SJSA1 (cell line): ENCODE measurements around the gene KCTD15. TPM values are rescaled to one million over a fixed set of nuclear protein-coding genes. Genes with fewer than 3 reads are reported as not detected.
A peak's percentile ranks its signal among the peaks of the same experiment; 100 is the strongest.

Experiments
- DNase-seq, 2 experiments: peaks; one replicate each; pipeline ENCODE4 v3.0.0-alpha.2; 2015 to 2020; ENCODE audit warnings: low spot score in 2 of 2, low read depth in 1 of 2
- H3K27ac ChIP-seq: fragments of 250-450 bp; sonication (Bioruptor Pico); 2 replicates; pipeline ENCODE4 v1.5.1; 2020; ENCODE audit warnings: mild to moderate bottlenecking, moderate library complexity
- H3K27me3 ChIP-seq: fragments of 250-450 bp; sonication (Bioruptor Pico); replicated peaks from 2 replicates; pipeline ENCODE4 v1.5.1; 2020; ENCODE audit warnings: mild to moderate bottlenecking, moderate library complexity
- H3K36me3 ChIP-seq: fragments of 250-450 bp; sonication (Bioruptor Pico); 2 replicates; pipeline ENCODE4 v1.5.1; 2020; ENCODE audit warnings: mild to moderate bottlenecking
- H3K4me1 ChIP-seq: fragments of 250-450 bp; sonication (Bioruptor Pico); replicated peaks from 2 replicates; pipeline ENCODE4 v1.6.1; 2021; ENCODE audit warnings: mild to moderate bottlenecking
- H3K4me3 ChIP-seq: fragments of 250-450 bp; sonication (Bioruptor Pico); 2 replicates; pipeline ENCODE4 v1.5.1; 2020; ENCODE audit warnings: mild to moderate bottlenecking
- H3K9me3 ChIP-seq: fragments of 250-450 bp; sonication (Bioruptor Pico); replicated peaks from 2 replicates; pipeline ENCODE4 v1.5.1; 2020; ENCODE audit warnings: mild to moderate bottlenecking
- total RNA-seq: library from RNA; depleted of rRNA; stranded (reverse); fragments of >200 nt; shearing (Covaris generic); gene quantifications from 2 replicates; pipeline ENCODE4 v1.2.3, GENCODE V29; 2014; rRNA removed

The KCTD15 gene
- total RNA-seq, 1 experiment from 2014 or later = 4.3 TPM

DNA sequence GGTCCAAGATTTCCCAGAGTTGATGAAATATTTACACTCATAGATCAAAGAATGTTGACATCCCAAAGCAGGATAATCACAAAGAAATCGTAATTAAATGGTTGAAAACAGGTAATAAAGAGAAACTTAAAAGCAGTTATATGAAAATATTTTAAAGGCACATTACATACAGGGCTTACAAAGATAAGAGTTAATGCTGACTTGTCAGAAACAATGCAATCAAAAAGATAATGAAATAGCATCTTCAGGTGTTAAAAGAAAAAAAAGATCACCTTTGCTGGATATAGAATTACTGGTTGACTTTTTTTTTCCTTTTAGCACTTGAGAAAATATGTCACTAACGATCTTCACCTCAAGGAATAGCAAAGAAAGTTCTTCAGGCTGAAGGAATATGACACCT lies 48.8 kb downstream of the KCTD15 start:
- DNase-seq = no peak
- H3K36me3 ChIP-seq = no peaks in the 10 kb centered on the region
- no peak overlapping the region for H3K27ac ChIP-seq
- H3K9me3 ChIP-seq = no peaks in the 10 kb centered on the region
- no peaks in the 10 kb centered on the region for H3K4me1 ChIP-seq
- no peaks in the 10 kb centered on the region; the same call in 1 of the 2 replicates for H3K27me3 ChIP-seq
- H3K4me3 ChIP-seq = no peak overlapping the region

DNA sequence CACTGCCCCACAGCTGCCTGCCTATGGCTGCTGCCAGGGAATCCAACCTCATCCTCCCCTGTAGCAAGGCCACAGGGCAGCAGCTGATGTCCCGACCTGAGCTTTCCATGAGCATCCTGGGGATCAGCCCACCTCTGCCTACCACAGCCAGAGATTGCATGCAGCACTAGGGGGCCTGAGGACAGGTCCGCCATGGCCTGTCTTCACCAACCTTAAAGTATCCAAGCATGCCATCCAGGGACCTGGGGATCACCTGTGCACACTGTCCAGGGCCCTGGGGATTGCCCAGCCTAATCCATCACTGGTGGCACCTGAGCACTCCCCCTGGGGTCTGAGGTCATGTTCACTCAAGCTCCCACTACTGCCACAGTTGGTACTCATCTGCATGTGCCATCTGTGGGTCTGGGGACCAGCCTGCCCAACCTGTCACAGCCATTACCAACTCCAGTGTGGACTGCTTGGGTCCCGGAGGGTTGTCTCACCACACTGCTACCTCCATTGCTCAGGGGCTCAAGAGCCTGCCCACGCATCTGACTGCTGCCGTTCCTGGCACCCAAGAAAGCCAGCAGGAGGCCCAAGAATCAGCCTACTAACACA lies 53.0 kb downstream of the KCTD15 start:
- H3K27ac ChIP-seq = no peak overlapping the region
- no peak for DNase-seq
- H3K4me1 ChIP-seq = no peaks in the 10 kb centered on the region
- H3K4me3 ChIP-seq = no peak overlapping the region
- no peaks in the 10 kb centered on the region for H3K27me3 ChIP-seq
- H3K36me3 ChIP-seq = no peaks in the 10 kb centered on the region
- H3K9me3 ChIP-seq = no peaks in the 10 kb centered on the region

DNA sequence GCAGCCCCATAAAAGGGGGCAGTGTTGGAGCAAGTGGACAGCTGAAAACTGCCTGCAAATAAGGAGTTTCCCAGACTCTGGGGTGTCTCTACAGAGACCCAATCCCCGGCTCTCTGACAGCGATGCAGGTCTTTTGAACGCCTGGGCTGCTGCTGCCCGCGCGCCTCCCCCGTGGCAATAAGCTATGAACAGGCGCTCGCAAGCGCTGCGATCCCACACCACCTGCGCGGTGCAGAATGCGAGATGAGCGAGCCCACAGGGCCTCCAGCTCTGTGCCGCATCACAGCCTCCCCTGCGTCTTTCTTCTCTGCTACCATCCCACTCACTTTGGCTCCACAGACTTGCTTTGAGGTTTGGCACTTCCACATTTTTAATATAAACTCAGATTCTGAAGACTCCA lies 62.3 kb downstream of the KCTD15 start:
- peaks cover 13% of the 10 kb centered on the region for H3K27me3 ChIP-seq
- no peaks in the 10 kb centered on the region for H3K9me3 ChIP-seq
- no peak for DNase-seq
- H3K36me3 ChIP-seq = no peaks in the 10 kb centered on the region
- H3K4me3 ChIP-seq = no peak overlapping the region
- H3K27ac ChIP-seq = no peak overlapping the region
- no peaks in the 10 kb centered on the region for H3K4me1 ChIP-seq

DNA sequence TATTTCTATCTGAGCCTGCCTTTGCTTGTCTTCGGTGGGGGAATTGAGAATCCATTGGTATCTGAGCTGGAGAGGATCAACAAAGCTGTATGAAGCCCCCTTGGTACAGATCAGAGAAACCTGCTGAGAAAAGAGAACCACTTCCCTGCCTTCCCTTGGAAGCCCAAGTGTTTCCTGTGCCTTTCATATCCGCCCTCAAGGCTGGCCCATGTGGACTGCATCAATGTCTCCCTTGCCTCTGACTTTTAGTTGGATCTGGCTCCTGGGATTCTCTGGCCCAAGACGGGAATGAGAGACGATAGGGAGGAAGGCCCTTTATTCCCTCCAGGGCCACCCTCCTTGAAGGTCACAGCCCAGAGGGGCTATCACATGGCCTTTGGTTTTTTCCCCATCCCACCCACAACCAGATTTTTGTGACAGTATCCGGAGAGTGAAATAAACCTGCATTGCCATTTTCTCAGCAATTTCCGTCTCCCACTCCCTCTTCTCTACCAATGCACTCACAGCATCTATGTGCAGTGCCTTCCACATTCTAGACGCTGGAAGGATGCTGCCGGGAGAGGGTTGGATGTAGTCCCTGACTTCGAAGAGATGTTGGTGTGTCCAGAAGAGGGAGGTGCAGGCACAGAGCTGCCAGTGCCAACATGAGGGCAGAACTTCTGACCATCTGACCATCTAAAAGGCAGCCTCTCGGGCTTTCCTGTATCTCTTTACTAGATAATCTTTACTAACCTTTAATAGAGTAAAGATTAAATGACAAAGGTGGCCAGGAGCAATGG lies 63.8 kb downstream of the KCTD15 start:
- peak in 1 of 2 experiments; percentile 5 for DNase-seq
- H3K4me1 ChIP-seq = no peaks in the 10 kb centered on the region
- H3K36me3 ChIP-seq = no peaks in the 10 kb centered on the region
- H3K27ac ChIP-seq = no peak overlapping the region
- no peaks in the 10 kb centered on the region for H3K9me3 ChIP-seq
- H3K27me3 ChIP-seq = peaks cover 9% of the 10 kb centered on the region; the same call in 1 of the 2 replicates
- H3K4me3 ChIP-seq = no peak overlapping the region

DNA sequence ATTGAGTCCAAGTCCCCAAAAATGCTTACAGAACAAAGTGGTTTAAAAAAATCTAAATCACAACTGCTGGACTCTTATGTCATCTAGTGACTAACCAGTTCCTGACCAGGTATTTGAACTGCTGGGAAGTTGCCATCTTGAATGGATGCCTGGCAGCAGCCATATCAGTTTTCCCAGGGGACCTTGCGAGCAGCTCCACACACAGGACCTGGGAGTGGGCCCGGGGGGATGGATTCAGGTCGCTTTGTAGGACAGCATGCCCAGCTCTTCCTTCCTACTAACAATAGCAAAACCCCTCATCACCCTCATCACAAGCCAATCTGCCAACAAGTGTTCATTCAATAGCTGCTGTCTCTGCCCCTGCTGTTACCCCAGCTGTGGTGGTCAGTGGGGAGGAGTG lies 65.3 kb downstream of the KCTD15 start:
- Histone ChIP-seq H3K27me3 (0 out of 2 replicates have a peak, but pooled peaks cover 5% of the 10 kb centered on the region), H3K36me3 (no peaks in the 10 kb centered on the region), H3K27ac (no peak overlapping the region), H3K4me1 (no peaks in the 10 kb centered on the region), H3K4me3 (no peak overlapping the region), H3K9me3 (no peaks in the 10 kb centered on the region)
- peak in 1 of 2 experiments; percentile 25 for DNase-seq

DNA sequence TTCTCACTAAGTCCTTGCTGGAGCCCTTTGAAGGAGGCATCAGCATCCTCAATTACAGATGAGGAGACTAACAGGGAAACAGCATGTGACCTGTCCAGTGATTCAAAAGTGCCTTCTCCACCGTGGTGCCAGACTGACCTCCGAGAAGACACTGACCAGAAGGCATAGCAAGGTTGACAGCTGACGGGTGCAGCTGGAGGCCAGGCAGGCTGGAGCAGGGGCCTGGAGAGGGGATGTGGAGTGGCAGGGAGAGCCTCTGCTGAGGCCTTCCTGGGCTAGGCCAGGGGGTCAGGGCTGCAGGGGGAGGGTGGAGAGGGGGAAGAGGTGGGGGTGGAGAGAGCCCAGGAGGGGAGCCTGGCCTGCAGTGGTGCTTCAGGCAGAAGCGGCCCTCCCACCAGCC lies 66.3 kb downstream of the KCTD15 start:
- no peak overlapping the region for H3K27ac ChIP-seq
- no peaks in the 10 kb centered on the region for H3K4me1 ChIP-seq
- H3K36me3 ChIP-seq = no peaks in the 10 kb centered on the region
- H3K4me3 ChIP-seq = no peak overlapping the region
- H3K9me3 ChIP-seq = no peaks in the 10 kb centered on the region
- peaks cover 7% of the 10 kb centered on the region for H3K27me3 ChIP-seq
- DNase-seq = no peak

DNA sequence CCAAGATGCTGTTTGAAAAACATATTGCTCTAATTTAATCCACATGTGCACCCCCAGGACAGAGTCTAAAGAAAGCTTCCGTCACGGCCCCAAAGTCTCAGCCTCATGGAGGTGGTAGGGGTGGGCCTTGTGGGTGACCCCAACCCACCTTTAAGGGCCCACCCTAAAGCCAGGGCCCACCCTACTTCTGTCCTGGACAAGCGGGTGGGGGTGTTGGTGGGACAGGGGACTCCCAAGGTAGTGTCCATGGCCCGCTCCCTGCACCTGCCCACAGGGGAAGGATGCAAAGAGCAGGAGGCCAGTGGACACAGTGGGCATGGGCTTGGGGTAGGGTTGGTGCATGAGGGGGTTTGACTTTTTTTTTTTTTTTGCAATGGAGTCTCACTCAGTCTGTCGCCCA lies 66.8 kb downstream of the KCTD15 start:
- no peaks in the 10 kb centered on the region for H3K9me3 ChIP-seq
- peaks cover 9% of the 10 kb centered on the region for H3K27me3 ChIP-seq
- H3K4me1 ChIP-seq = no peaks in the 10 kb centered on the region
- no peak overlapping the region for H3K4me3 ChIP-seq
- H3K36me3 ChIP-seq = no peaks in the 10 kb centered on the region
- no peak for DNase-seq
- no peak overlapping the region for H3K27ac ChIP-seq

DNA sequence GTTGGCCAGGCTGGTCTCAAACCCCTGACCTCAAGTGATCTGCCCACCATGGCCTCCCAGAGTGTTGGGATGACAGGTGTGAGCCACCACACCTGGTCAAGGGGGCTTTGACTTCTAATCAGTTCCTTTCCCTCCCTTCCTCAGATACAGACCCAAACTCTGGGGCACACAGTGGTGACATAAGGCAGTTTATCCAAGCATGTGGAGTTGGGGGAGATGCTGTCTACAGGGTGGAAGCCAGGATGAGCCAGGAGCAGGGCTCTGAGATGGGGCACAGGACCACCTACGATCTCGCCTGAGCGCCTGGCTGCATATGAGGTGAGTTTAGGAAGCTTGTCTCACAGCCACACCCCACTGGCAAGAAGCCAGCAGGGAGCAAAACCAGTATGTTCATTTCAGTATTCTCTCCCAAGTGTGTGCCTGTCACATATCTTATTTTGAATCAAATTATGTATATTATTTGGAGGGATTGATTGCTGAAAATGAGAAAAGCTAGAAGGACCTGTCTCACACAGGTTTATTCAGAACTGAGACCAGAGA lies 67.7 kb downstream of the KCTD15 start:
- H3K4me3 ChIP-seq = no peak overlapping the region

DNA sequence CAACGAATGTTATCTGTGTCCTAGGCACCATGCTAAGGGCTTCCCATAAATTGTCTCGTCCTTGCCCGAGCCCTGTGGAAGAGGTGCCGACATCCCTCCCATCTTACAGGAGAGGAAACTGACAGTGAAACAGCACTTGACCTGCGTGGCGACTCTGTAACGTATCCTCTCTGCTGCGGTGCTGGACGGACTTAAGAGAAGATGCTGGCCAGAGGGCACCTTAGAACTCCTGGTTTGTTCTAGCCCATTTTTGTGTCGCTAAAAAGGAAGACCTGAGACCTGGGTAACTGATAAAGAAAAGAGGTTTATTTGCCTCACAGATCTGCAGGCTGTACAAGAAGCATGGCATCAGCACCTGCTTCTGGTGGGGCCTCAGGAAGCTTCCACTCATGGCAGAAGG lies 68.6 kb downstream of the KCTD15 start:
- H3K36me3 ChIP-seq = no peaks in the 10 kb centered on the region
- no peaks in the 10 kb centered on the region for H3K4me1 ChIP-seq
- peaks cover 20% of the 10 kb centered on the region for H3K27me3 ChIP-seq
- no peak overlapping the region for H3K4me3 ChIP-seq
- no peak for DNase-seq
- no peak overlapping the region for H3K27ac ChIP-seq
- H3K9me3 ChIP-seq = no peaks in the 10 kb centered on the region

More for the DNA sequence above, 67.7 kb downstream of the KCTD15 start:
- H3K9me3 ChIP-seq = no peaks in the 10 kb centered on the region
- H3K27ac ChIP-seq = no peak overlapping the region
- no peaks in the 10 kb centered on the region for H3K36me3 ChIP-seq
- no peaks in the 10 kb centered on the region for H3K4me1 ChIP-seq
- no peak for DNase-seq
- H3K27me3 ChIP-seq = peaks cover 18% of the 10 kb centered on the region

Other genes with a start within 250 kb of the KCTD15 start
- not detected in 2 replicates for gene CHST8, start 174.9 kb upstream of the KCTD15 start, total RNA-seq